H54 (cell line): Measurements from ENCODE around the gene KLF11.
"Not testable (repeated sequence)": the region's sequence is repeated elsewhere in the genome, so short reads cannot be mapped to it uniquely, and the experiment has no call there.

ENCODE experiments used
- DNase-seq: peaks from one replicate; pipeline ENCODE4 v3.0.0; 2011; ENCODE audit warnings: low spot score, mixed read lengths; ENCODE audit not compliant: insufficient read length
- FAIRE-seq: peaks from 3 replicates; lab custom pipeline; 2011; peaks lifted over from hg19 to GRCh38; lab: Jason Lieb, UNC
- POLR2A ChIP-seq: IDR thresholded peaks from 2 replicates; pipeline ENCODE4 v1.6.1; 2011; ENCODE audit warnings: low read depth, mild to moderate bottlenecking, low read length

KLF11 gene

DNA sequence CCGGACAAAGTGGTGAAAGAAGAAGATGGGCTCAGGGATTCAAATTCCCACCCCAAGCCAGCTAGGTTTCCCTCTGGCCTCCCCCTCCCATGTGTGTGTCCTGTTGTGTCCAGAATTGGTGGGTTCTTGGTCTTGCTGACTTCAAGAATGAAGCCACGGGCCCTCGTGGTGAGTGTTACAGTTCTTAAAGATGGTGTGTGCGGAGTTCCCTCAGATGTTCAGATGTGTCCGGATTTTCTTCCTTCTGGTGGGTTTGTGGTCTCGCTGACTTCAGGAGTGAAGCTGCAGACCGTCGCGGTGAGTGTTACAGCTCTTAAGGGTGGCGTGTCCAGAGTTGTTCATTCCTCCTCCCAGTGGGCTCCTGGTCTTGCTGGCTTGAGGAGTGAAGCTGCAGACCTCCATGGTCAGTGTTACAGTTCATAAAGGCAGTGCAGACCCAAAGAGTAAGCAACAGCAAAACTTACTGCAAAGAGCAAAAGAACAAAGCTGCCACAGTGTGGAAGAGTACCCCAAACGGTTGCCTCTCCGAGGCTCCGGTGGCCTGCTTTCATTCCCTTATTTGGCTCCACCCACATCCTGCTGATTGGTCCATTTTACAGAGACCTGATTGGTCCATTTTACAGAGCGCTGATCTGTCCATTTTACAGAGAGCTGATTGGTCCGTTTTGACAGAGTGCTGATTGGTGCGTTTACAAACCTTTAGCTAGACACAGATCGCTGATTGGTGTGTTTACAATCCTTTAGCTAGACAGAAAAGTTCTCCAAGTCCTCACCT is 37.7 kb upstream of the KLF11 start:
- FAIRE-seq (no peak), DNase-seq (no peak)
- no peak for TF ChIP-seq POLR2A

DNA sequence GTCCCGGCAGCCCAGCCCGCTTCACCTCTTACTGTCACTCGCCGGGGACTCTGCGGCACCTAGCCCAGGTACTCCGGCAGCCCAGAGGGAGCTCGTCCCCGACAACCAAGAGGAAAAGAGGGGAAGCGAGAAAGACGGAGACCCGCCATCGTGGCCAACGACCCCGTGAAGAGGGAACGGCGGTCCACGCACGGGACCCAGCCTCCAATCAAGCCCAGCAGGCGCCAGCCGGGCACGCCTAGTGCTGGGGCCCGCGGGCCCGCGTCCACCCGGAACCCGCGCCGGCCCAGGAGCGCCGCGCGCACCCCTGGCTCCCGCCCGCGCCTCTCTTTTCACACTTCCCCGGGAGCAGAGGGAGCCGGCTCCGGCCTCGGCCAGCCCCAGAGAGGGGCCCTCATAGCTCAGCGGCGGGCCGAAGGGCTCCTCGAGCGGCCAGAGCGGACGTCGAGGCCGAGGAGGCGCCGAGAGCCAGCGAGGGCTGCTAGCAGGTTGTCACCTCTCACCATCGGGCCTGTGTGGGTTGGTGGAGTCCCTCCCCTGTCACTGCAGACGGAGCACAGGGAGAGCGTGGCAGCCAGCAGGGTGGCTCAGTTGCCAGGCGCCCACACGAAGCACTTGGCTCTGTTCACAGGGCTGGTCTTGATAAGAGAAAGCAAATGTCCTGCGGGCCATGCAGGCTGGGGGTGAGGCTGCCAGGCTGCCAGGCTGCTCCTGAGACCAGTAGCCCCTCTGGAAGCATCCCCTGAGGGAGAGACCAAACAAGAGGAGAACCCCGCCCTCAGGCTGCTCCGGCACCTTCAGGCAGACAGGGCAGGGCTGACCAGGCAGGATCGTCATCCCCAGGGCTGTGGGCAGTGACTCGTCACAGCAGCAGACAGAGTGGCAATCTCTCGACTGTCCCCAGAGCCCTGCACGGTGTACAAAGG is 36.9 kb upstream of the KLF11 start:
- DNase-seq (peak; percentile 51), FAIRE-seq (no peak)
- no peak for TF ChIP-seq POLR2A

DNA sequence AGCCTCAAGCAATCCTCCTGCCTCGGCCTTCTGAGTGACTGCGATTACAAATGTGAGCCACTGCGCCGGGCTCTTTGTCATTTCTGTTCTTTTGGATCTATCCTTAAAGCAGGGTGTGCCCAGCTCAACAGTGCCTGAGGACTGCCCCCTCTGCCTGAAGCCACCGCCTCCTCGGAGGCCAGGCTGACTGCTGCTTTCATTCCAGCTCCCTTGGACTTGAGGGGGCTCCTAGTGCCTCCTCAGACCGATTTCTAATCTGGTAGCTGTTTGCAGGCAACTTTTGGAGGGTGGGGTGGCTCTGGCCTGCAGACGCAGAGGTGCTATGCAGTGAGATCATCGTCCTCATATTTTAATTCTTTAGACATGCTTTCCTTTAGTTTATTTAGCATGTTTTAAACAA is 35.9 kb upstream of the KLF11 start:
- no peak for TF ChIP-seq POLR2A
- DNase-seq = no peak
- no peak for FAIRE-seq

DNA sequence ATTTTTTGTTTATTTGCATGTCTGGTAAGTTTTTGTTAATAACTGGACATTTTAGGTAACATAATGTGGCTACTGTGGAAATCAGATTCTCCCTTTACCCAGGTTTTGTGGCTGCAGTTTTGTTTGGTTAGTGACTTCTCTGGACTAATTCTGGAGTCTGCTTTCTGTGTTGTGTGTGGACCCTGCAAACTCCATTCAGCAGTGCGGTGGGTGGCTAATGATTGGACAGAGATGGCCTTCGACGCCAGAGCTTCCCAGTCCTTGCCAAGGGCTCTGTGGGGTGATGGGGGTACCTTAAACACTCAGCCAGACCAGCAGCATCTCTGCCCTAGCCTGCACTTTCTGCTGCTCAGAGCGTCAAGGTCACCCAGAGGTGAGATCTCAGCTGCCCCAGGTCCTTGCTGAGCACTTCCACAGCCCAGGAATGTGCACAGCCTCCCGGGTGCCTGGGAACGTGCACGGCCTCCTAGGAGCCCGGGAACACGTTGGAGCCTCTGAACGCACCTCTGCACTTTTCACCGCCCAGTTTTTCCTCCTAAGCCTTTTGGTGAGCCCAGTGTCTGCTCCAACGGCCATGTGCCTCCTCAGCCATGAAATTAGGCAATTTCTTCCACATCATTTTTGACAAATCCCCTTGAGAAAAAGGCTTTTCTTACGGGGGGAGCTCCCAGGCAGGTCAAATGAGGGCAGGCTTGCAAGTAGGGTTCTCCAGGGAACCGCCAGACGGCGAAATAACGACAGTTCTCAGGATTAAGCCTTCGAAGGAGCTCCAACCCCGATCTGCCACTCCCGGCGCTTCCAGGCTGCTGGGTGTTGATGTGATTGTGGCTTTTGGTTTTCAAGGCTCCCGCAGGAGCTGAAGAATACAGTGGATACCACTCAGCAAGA is 35.2 kb upstream of the KLF11 start:
- no peak for TF ChIP-seq POLR2A
- FAIRE-seq (no peak), DNase-seq (no peak)

DNA sequence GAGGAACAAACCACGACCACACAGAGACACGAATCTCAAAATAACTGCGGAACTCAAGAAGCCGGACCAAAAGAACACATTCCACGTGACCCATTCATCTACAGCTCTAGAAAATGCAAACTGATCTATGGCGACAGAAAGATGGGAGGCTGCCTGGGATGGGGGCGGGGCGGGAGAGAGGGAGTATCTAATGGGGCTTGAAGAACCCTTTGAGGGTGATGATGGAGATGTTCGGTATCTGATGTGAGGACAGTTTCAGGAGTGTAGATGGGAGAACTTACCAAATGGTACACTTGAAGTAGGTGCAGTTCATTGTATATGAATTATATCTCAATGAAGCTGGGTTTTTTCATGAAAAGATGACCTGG is 34.6 kb upstream of the KLF11 start:
- DNase-seq (no peak), FAIRE-seq (no peak)
- no peak for TF ChIP-seq POLR2A

DNA sequence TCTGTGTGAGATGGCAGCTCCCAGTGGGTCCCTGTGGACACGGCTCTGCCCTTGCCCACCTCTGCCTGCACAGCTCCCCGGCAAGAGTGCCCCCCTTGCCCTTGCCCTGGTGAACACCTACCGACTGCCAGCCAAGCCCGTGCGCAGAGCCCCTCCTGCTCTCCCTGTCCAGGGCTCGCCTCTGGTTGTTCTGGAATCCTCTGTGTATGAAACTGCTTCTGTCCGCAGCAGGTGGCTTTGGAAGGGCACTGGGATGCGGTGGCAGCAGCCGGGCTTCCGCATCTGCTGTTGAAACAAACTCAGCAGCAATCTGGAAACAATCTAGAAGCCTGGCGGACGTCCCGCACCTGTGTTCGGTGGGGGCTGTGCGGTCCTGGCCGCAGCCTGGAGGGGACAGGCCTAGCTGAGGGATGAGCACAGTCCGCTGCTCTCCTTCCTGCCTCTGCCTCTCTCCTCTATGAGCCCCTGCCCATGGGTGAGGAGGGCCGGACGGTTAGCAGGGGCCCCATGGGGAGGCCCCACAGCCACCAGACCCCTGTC is 34.0 kb upstream of the KLF11 start:
- FAIRE-seq = no peak
- TF ChIP-seq POLR2A = no peak
- no peak for DNase-seq

DNA sequence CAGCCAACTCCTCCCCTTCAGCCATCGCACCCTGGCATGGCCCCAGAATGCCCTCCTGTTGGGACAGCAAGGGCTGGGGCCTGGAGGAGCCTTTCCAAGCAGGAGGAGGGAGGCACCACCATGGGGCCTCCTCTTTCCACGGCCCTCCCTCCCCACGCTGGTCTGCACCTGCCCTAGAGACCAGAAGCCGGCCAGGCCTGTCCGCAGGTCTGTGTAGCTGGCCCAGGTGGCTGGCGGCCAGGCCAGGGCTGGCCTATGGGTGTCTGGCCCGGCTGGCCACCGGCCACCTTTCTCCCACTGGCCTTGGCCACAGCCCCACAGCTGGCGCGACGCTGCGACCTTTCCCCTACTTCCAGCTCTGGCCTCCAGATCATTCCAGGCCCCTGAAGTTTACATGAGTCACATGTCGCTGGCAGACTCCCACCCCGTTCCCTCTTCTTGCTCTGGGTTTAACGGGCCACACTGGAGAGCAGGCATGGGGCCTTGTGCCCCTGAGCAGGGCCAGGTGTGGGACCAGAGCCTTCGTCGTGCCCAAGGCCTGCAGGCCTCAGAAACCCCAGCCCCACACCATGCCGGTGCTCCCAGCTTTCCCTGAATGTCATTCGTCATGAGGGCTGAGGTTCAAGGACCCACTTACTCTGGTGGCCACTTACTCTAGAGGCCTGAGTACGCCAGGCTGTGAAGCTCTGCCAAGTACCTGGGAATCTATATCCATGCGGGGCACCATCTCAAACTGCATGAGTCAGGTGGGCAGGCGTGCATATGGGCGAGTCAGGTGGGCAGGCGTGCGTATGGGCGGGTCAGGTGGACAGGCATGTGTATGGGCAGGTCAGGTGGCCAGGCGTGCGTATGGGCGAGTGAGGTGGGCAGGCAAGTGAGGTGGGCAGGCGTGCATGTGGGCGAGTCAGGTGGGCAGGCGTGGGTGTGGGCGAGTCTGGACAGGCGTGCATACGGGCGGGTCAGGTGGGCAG is 33.3 kb upstream of the KLF11 start:
- FAIRE-seq = no peak

DNA sequence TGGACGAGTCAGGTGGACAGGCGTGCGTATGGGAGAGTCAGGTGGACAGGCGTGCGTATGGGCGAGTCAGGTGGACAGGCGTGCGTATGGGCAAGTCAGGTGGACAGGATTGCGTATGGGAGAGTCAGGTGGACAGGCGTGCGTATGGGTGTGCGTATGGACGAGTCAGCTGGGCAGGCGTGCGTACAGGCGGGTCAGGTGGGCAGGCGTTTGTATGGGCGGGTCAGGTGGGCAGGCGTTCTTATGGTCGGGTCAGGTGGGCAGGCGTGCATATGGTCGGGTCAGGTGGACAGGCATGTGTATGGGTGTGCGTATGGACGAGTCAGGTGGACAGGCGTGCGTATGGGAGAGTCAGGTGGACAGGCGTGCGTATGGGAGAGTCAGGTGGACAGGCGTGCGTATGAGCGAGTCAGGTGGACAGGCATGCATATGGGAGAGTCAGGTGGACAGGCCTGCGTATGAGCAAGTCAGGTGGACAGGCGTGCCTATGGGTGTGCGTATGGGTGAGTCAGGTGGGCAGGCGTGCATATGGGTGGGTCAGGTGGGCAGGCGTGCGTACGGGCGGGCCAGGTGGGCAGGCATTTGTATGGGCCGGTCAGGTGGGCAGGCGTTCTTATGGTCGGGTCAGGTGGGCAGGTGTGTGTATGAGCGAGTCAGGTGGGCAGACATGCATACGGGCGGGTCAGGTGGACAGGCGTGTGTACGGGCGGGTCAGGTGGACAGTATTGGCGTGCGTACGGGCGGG is 32.3 kb upstream of the KLF11 start:
- DNase-seq, FAIRE-seq: not testable (repeated sequence)

More for the DNA sequence above, 33.3 kb upstream of the KLF11 start:
- TF ChIP-seq POLR2A = no peak
- DNase-seq = no peak

DNA sequence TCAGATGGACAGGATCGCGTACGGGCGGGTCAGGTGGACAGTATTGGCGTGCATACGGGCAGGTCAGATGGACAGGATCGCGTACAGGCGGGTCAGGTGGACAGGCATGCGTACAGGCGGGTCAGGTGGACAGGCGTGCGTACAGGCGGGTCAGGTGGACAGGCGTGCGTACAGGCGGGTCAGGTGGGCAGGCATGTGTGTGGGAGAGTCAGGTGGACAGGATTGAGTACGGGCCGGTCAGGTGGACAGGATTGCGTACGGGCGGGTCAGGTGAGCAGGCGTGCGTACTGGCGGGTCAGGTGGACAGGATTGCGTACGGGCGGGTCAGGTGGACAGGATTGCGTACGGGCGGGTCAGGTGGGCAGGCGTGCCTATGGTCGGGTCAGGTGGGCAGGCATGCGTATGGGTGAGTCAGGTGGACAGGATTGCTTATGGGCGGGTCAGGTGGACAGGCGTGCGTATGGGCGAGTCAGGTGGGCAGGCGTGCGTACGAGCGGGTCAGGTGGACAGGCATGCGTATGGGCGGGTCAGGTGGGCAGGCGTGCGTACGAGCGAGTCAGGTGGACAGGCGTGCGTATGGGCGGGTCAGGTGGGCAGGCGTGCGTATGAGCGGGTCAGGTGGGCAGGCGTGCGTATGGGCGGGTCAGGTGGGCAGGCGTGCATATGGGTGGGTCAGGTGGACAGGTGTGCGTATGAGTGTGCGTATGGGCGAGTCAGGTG is 31.6 kb upstream of the KLF11 start:
- DNase-seq, FAIRE-seq: not testable (repeated sequence)

DNA sequence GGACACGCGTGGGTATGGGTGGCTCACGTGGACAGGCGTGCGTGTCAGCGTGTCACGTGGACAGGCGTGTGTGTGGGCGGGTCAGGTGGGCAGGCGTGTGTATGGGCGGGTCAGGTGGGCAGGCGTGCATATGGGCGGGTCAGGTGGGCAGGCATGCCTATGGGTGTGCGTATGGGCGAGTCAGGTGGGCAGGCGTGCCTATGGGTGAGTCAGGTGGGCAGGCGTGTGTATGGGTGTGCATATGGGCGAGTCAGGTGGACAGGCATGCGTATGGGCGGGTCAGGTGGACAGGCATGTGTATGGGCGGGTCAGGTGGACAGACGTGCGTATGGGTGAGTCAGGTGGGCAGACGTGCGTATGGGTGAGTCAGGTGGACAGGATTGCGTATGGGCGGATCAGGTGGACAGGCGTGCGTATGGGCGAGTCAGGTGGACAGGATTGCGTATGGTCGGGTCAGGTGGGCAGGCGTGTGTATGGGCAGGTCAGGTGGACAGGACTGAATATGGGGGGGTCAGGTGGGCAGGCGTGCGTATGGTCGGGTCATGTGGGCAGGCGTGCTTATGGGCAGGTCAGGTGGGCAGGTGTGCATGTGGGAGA is 30.9 kb upstream of the KLF11 start:
- not testable (repeated sequence) for FAIRE-seq, DNase-seq

DNA sequence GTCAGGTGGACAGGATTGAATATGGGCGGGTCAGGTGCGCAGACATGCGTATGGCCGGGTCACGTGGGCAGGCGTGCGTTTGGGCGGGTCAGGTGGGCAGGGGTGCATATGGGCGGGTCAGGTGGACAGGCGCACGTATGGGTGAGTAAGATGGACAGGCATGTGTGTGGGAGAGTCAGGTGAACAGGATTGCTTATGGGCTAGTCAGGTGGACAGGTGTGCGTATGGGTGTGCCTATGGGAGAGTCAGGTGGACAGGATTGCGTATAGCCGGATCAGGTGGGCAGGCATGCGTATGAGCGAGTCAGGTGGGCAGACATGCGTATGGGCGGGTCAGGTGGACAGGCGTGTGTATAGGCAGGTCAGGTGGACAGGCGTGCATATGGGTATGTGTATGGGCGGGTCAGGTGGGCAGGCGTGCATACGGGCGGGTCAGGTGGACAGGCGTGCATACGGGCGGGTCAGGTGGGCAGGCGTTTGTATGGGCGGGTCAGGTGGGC is 30.3 kb upstream of the KLF11 start:
- no peak for TF ChIP-seq POLR2A
- no peak for FAIRE-seq
- DNase-seq = no peak

DNA sequence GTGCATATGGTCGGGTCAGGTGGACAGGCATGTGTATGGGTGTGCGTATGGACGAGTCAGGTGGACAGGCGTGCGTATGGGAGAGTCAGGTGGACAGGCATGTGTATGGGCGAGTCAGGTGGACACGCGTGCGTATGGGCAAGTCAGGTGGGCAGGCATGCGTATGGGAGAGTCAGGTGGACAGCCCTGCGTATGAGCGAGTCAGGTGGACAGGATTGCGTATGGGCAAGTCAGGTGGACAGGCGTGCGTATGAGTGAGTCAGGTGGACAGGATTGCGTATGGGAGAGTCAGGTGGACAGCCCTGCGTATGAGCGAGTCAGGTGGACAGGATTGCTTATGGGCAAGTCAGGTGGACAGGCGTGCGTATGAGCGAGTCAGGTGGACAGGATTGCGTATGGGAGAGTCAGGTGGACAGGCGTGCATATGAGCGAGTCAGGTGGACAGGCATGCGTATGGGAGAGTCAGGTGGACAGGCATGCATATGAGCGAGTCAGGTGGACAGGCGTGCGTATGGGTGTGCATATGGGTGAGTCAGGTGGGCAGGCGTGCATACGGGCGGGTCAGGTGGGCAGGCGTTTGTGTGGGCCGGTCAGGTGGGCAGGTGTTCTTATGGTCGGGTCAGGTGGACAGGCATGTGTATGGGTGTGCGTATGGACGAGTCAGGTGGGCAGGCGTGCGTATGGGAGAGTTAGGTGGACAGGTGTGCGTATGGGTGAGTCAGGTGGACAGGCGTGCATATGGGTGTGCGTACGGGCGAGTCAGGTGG is 29.5 kb upstream of the KLF11 start:
- not testable (repeated sequence) for FAIRE-seq, DNase-seq
